Measurements from ENCODE around the gene TXNRD2. TPM values are rescaled to one million over a fixed set of nuclear protein-coding genes. Genes with fewer than 3 reads are reported as not detected.

The TXNRD2 gene
- total RNA-seq, 4 donors from 2014 or later, result 12.1 to 28.9 (median 21.6) TPM

GRCh38 chr22:19955241-19956128 lies 13.9 kb upstream of the TXNRD2 start:
- H3K27ac ChIP-seq, result peak overlapping the region in 1 of 4 donors; percentile 8
- no peak for TF ChIP-seq CTCF (IDR thresholded peaks at IDR 0.05)
- no peak for TF ChIP-seq POLR2A (IDR thresholded peaks at IDR 0.05)
- TF ChIP-seq POLR2AphosphoS5 (IDR thresholded peaks at IDR 0.05), result no peak
- TF ChIP-seq EP300 (IDR thresholded peaks at IDR 0.05; ENCODE audit: low read depth), result no peak
- no peaks in the 10 kb centered on the region for H3K9me3 ChIP-seq
- WGBS, 2 donors (ENCODE audit: low coverage in 1 of 2), result 91% methylated on average over 15 of the region's 19 CpGs; no CpG with 5 or more reads in 1 of the 2 donors
- no peaks in the 10 kb centered on the region for H3K36me3 ChIP-seq
- H3K4me1 ChIP-seq, result peaks cover 14 to 26% (median 25%) of the 10 kb centered on the region in 4 donors
- DNase-seq, result no peak
- no peak overlapping the region for H3K4me3 ChIP-seq
- in situ Hi-C loops (cut with MboI; ENCODE audit: low pct_ligation_motif_present in 1 of 4, low pct_unique_long_range_greater_than_20kb in 1 of 4, low sequenced_read_pairs in 3 of 4), result no loop called here
- H3K27me3 ChIP-seq, result no peaks in the 10 kb centered on the region
- intact Hi-C loops (cut with DNase I; ENCODE audit: low total_unique reads), result no loop called here

GRCh38 chr22:19951346-19951745 lies 9.7 kb upstream of the TXNRD2 start:
- peaks cover 15 to 36% (median 22%) of the 10 kb centered on the region in 4 donors for H3K4me1 ChIP-seq
- no peaks in the 10 kb centered on the region for H3K27me3 ChIP-seq
- WGBS, 2 donors (ENCODE audit: low coverage in 1 of 2), result 89 to 93% methylated on average over 8 to 13 of the region's 13 CpGs
- H3K4me3 ChIP-seq, result no peak overlapping the region
- intact Hi-C loops (cut with DNase I; ENCODE audit: low total_unique reads) (no loop called here), in situ Hi-C loops (cut with MboI; ENCODE audit: low pct_ligation_motif_present in 1 of 4, low pct_unique_long_range_greater_than_20kb in 1 of 4, low sequenced_read_pairs in 3 of 4) (no loop called here)
- TF ChIP-seq POLR2A (IDR thresholded peaks at IDR 0.05) (no peak), EP300 (IDR thresholded peaks at IDR 0.05; ENCODE audit: low read depth) (no peak)
- H3K36me3 ChIP-seq, result no peaks in the 10 kb centered on the region
- H3K27ac ChIP-seq, result no peak overlapping the region
- no peak for DNase-seq
- H3K9me3 ChIP-seq, result no peaks in the 10 kb centered on the region

GRCh38 chr22:19948057-19948760 lies 6.6 kb upstream of the TXNRD2 start:
- in situ Hi-C loops (cut with MboI; ENCODE audit: low pct_ligation_motif_present in 1 of 4, low pct_unique_long_range_greater_than_20kb in 1 of 4, low sequenced_read_pairs in 3 of 4), result no loop called here

More at GRCh38 chr22:19948057-19948760, 6.6 kb upstream of the TXNRD2 start:
- Histone ChIP-seq H3K4me3 (no peak overlapping the region), H3K27me3 (no peaks in the 10 kb centered on the region), H3K36me3 (no peaks in the 10 kb centered on the region), H3K27ac (peak overlapping the region; percentile 3 to 79 (median 47)), H3K9me3 (no peaks in the 10 kb centered on the region), H3K4me1 (peaks cover 18 to 38% (median 28%) of the 10 kb centered on the region in 4 donors)
- no peak for TF ChIP-seq POLR2A (IDR thresholded peaks at IDR 0.05)
- TF ChIP-seq CTCF (IDR thresholded peaks at IDR 0.05), result no peak
- no peak for TF ChIP-seq EP300 (IDR thresholded peaks at IDR 0.05; ENCODE audit: low read depth)
- TF ChIP-seq POLR2AphosphoS5 (IDR thresholded peaks at IDR 0.05), result no peak
- intact Hi-C loops (cut with DNase I; ENCODE audit: low total_unique reads), result no loop called here
- 71 to 73% methylated on average over 4 to 9 of the region's 9 CpGs for WGBS, 2 donors (ENCODE audit: low coverage in 1 of 2)
- no peak for DNase-seq
